H9 (cell line): ENCODE data around the gene DLG2. TPM values are rescaled to one million over a fixed set of nuclear protein-coding genes. Genes with fewer than 3 reads are reported as not detected.

Experiments
- DNase-seq: peaks from one replicate; pipeline ENCODE4 v3.0.0-alpha.2; 2017
- H2AFZ ChIP-seq: one replicate; pipeline ENCODE4 v1.6.1; 2013; ENCODE audit warnings: mild to moderate bottlenecking, low read length, control low read depth, moderate library complexity
- H2AK5ac ChIP-seq: 2 replicates; pipeline ENCODE4 v1.6.1; 2013; ENCODE audit warnings: low read length, control low read depth, mixed read lengths; ENCODE audit not compliant: insufficient read length
- H2BK120ac ChIP-seq: one replicate; pipeline ENCODE4 v1.6.1; 2013; ENCODE audit warnings: low read depth, mild to moderate bottlenecking, low read length, control low read depth, inconsistent platforms; ENCODE audit not compliant: poor library complexity, severe bottlenecking
- H2BK12ac ChIP-seq: 2 replicates; pipeline ENCODE4 v1.6.1; 2013; ENCODE audit warnings: low read length, control low read depth, mixed read lengths, low read depth; ENCODE audit not compliant: insufficient read length
- H2BK15ac ChIP-seq: 2 replicates; pipeline ENCODE4 v1.6.1; 2013; ENCODE audit warnings: low read depth, low read length, control low read depth
- H2BK20ac ChIP-seq: one replicate; pipeline ENCODE4 v1.6.1; 2013; ENCODE audit warnings: low read depth, mild to moderate bottlenecking, low read length, control low read depth, inconsistent platforms; ENCODE audit not compliant: poor library complexity, severe bottlenecking
- H2BK5ac ChIP-seq: 2 replicates; pipeline ENCODE4 v1.6.1; 2013; ENCODE audit warnings: low read length, control low read depth, mixed read lengths; ENCODE audit not compliant: insufficient read length
- H3K14ac ChIP-seq: 2 replicates; pipeline ENCODE4 v1.6.1; 2013; ENCODE audit warnings: low read length, control low read depth; ENCODE audit not compliant: insufficient read depth
- H3K18ac ChIP-seq: 2 replicates; pipeline ENCODE4 v1.6.1; 2013; ENCODE audit warnings: low read depth, mild to moderate bottlenecking, mixed read lengths, low read length, control low read depth; ENCODE audit not compliant: insufficient read length
- H3K23ac ChIP-seq: 2 replicates; pipeline ENCODE4 v1.6.1; 2013; ENCODE audit warnings: low read length, control low read depth, mixed read lengths, low read depth; ENCODE audit not compliant: insufficient read length
- H3K23me2 ChIP-seq: 2 replicates; pipeline ENCODE4 v1.6.1; 2013; ENCODE audit warnings: low read depth, mild to moderate bottlenecking, mixed read lengths, low read length, control low read depth; ENCODE audit not compliant: insufficient read length, poor library complexity, severe bottlenecking
- H3K27ac ChIP-seq: 2 replicates; pipeline ENCODE4 v1.5.1; 2013; ENCODE audit warnings: low read length, control low read depth, mixed read lengths, low read depth; ENCODE audit not compliant: insufficient read length
- H3K27me3 ChIP-seq: 2 replicates; pipeline ENCODE4 v1.6.1; 2013; ENCODE audit warnings: low read length, control low read depth, inconsistent platforms; ENCODE audit not compliant: insufficient read depth
- H3K4ac ChIP-seq: 2 replicates; pipeline ENCODE4 v1.6.1; 2013; ENCODE audit warnings: low read depth, mild to moderate bottlenecking, control low read depth, inconsistent platforms, low read length, moderate library complexity
- H3K4me1 ChIP-seq: 2 replicates; pipeline ENCODE4 v1.6.1; 2013; ENCODE audit warnings: low read length, control low read depth, inconsistent platforms; ENCODE audit not compliant: insufficient read depth
- H3K4me2 ChIP-seq: 2 replicates; pipeline ENCODE4 v1.6.1; 2013; ENCODE audit warnings: low read length, control low read depth, mixed read lengths; ENCODE audit not compliant: insufficient read length, insufficient read depth
- H3K56ac ChIP-seq: 2 replicates; pipeline ENCODE4 v1.6.1; 2013; ENCODE audit warnings: low read depth, mild to moderate bottlenecking, mixed read lengths, low read length, control low read depth; ENCODE audit not compliant: insufficient read length
- H3K79me1 ChIP-seq: 2 replicates; pipeline ENCODE4 v1.6.1; 2013; ENCODE audit warnings: low read depth, mild to moderate bottlenecking, moderate library complexity, low read length, control low read depth, inconsistent platforms; ENCODE audit not compliant: insufficient read depth, poor library complexity, severe bottlenecking
- H3K79me2 ChIP-seq: 2 replicates; pipeline ENCODE4 v1.6.1; 2013; ENCODE audit warnings: low read length, control low read depth, inconsistent platforms; ENCODE audit not compliant: insufficient read depth
- H3K9ac ChIP-seq: 2 replicates; pipeline ENCODE4 v1.6.1; 2013; ENCODE audit warnings: low read length, control low read depth, mixed read lengths; ENCODE audit not compliant: insufficient read length; ENCODE audit errors: extremely low read depth
- H3K9me3 ChIP-seq: one replicate; pipeline ENCODE4 v1.6.1; 2013; ENCODE audit warnings: low read depth, low read length, inconsistent platforms; ENCODE audit not compliant: control insufficient read depth
- H3T11ph ChIP-seq: one replicate; pipeline ENCODE4 v1.6.1; 2013; ENCODE audit warnings: mild to moderate bottlenecking, low read length, control low read depth, inconsistent platforms
- H4K20me1 ChIP-seq: one replicate; pipeline ENCODE4 v1.6.1; 2013; ENCODE audit not compliant: control insufficient read depth, insufficient read length, insufficient read depth
- H4K5ac ChIP-seq: 2 replicates; pipeline ENCODE4 v1.6.1; 2013; ENCODE audit warnings: low read depth, mild to moderate bottlenecking, mixed read lengths, low read length, control low read depth; ENCODE audit not compliant: insufficient read length
- H4K8ac ChIP-seq: replicated peaks from 2 replicates; pipeline ENCODE4 v1.6.1; 2013; ENCODE audit warnings: low read length, control low read depth, mixed read lengths, low read depth; ENCODE audit not compliant: insufficient read length
- H4K91ac ChIP-seq: 2 replicates; pipeline ENCODE4 v1.6.1; 2013; ENCODE audit warnings: low read depth, mild to moderate bottlenecking, moderate library complexity, mixed read lengths, low read length, control low read depth; ENCODE audit not compliant: insufficient read length
- H3K27ac Mint-ChIP-seq, 3 experiments: 2 replicates in 2 of 3; 3 replicates in 1 of 3; pipeline ENCODE4 v1.8.0; 2020 to 2021; ENCODE audit warnings: mixed read lengths in 3 of 3, mild to moderate bottlenecking in 1 of 3, moderate library complexity in 1 of 3
- H3K27me3 Mint-ChIP-seq: 2 replicates; pipeline ENCODE4 v1.8.0; 2021; ENCODE audit warnings: low read depth, mild to moderate bottlenecking, moderate library complexity, mixed read lengths
- H3K36me3 Mint-ChIP-seq, 3 experiments: 2 replicates in 2 of 3; 3 replicates in 1 of 3; pipeline ENCODE4 v1.8.0; 2020 to 2021; ENCODE audit warnings: low read depth in 3 of 3, mixed read lengths in 3 of 3; ENCODE audit not compliant: insufficient read depth in 1 of 3
- H3K4me1 Mint-ChIP-seq, 2 experiments: 2 replicates each; pipeline ENCODE4 v1.8.0; 2020; ENCODE audit warnings: mixed read lengths in 2 of 2
- H3K4me3 Mint-ChIP-seq, 2 experiments: 2 replicates in 1 of 2; 3 replicates in 1 of 2; pipeline ENCODE4 v1.8.0; 2020 to 2021; ENCODE audit warnings: mild to moderate bottlenecking in 2 of 2, mixed read lengths in 2 of 2, moderate library complexity in 1 of 2
- H3K9me3 Mint-ChIP-seq, 2 experiments: 2 replicates in 1 of 2; 3 replicates in 1 of 2; pipeline ENCODE4 v1.8.0; 2020; ENCODE audit warnings: mild to moderate bottlenecking in 2 of 2, mixed read lengths in 2 of 2, moderate library complexity in 1 of 2
- CTCF ChIP-seq: fragments of 200-600 bp; sonication (generic); conservative IDR thresholded peaks from 3 replicates; pipeline ENCODE4 v1.8.0; 2021; ENCODE audit warnings: antibody characterized with exemption, mild to moderate bottlenecking
- total RNA-seq: library from RNA; stranded (reverse); gene quantifications from 2 replicates; pipeline ENCODE4 v1.2.1, GENCODE V29; 2021

The DLG2 gene
- total RNA-seq, 1 experiment from 2014 or later = 8.0 TPM

- Histone ChIP-seq H3K4me2 (no peak overlapping the region), H3K4me1 (no peaks in the 10 kb centered on the region), H2AK5ac (no peak overlapping the region), H3K18ac (no peak overlapping the region), H3K14ac (no peak overlapping the region), H3K23me2 (no peaks in the 10 kb centered on the region), H4K5ac (no peak overlapping the region), H3K4ac (no peak overlapping the region), H4K91ac (no peak overlapping the region), H4K8ac (no peak overlapping the region), H4K20me1 (no peaks in the 10 kb centered on the region), H3K79me2 (no peaks in the 10 kb centered on the region), H2AFZ (no peak overlapping the region), H3K23ac (no peak overlapping the region), H3K9me3 (no peaks in the 10 kb centered on the region), H2BK5ac (no peak overlapping the region), H3K79me1 (no peaks in the 10 kb centered on the region), H3K9ac (no peak overlapping the region), H2BK120ac (no peak overlapping the region), H2BK15ac (no peak overlapping the region), H2BK20ac (no peak overlapping the region), H3K56ac (no peak overlapping the region), H3K27me3 (no peaks in the 10 kb centered on the region), H2BK12ac (no peak overlapping the region), H3K27ac (no peak overlapping the region), H3T11ph (no peak overlapping the region)
- Mint-ChIP-seq H3K4me1 (peaks cover 0 to 7% of the 10 kb centered on the region in 2 experiments; a peak in 2 of 4 replicates), H3K4me3 (no peak overlapping the region), H3K36me3 (no peaks in the 10 kb centered on the region), H3K27me3 (no peaks in the 10 kb centered on the region), H3K9me3 (no peaks in the 10 kb centered on the region), H3K27ac (no peak overlapping the region)
- no peak for DNase-seq
- no peak for TF ChIP-seq CTCF
Measured at GRCh38 chr11:83871054-83871453, 1756.1 kb downstream of the DLG2 start.
